Measurements from ENCODE around the gene EYA2.

DNA sequence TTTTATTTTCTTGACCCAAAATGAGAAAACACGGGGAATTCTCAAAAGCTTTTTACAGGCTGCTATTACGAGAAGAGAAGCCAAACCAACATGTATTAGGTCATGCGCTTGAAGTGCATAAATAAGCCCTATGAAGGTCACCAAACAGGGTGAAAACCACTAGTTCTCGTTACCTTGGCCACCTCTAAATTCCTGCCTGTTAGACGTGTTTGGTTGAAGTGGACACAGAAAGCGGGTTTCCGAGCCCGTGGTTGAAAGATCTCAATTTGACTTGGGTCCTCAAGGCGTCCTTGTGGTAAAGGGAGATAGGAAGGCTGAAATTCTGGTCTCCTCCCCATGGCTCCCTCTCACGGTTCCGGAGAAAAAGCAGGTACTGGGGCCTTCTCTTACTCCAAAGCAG is 6.2 kb downstream of the EYA2 start:
- TF ChIP-seq EZH2 (IDR thresholded peaks at IDR 0.05; ENCODE audit: low read length) = no peak
- TF ChIP-seq, protein P1, sequence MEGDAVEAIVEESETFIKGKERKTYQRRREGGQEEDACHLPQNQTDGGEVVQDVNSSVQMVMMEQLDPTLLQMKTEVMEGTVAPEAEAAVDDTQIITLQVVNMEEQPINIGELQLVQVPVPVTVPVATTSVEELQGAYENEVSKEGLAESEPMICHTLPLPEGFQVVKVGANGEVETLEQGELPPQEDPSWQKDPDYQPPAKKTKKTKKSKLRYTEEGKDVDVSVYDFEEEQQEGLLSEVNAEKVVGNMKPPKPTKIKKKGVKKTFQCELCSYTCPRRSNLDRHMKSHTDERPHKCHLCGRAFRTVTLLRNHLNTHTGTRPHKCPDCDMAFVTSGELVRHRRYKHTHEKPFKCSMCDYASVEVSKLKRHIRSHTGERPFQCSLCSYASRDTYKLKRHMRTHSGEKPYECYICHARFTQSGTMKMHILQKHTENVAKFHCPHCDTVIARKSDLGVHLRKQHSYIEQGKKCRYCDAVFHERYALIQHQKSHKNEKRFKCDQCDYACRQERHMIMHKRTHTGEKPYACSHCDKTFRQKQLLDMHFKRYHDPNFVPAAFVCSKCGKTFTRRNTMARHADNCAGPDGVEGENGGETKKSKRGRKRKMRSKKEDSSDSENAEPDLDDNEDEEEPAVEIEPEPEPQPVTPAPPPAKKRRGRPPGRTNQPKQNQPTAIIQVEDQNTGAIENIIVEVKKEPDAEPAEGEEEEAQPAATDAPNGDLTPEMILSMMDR (optimal IDR thresholded peaks at IDR 0.05 in 1 of 3, IDR thresholded peaks at IDR 0.05 in 1 of 3, conservative IDR thresholded peaks at IDR 0.05 in 1 of 3; ENCODE audit: extremely low read depth in 1 of 3, insufficient read depth in 2 of 3, low read length in 3 of 3) = no peak
